Liver (tissue), 9 donors: ENCODE measurements around the gene NHLRC2. TPM values are rescaled to one million over a fixed set of nuclear protein-coding genes. Genes with fewer than 3 reads are reported as not detected.

Experiments used
- DNase-seq: peaks from one replicate; pipeline ENCODE4 v3.0.0-alpha.2; 2017; ENCODE audit warnings: low spot score
- H3K27ac ChIP-seq, 2 donors: one replicate each; pipeline ENCODE4 v1.7.0; 2013; ENCODE audit warnings: inconsistent platforms in 2 of 2, low read length in 2 of 2, control low read depth in 1 of 2, low read depth in 1 of 2, mild to moderate bottlenecking in 1 of 2
- H3K27me3 ChIP-seq, 4 donors: one replicate each; pipeline versions ENCODE4 v1.6.1 to v1.7.0; 2013; ENCODE audit warnings: low read length in 3 of 4, inconsistent platforms in 1 of 4, mild to moderate bottlenecking in 1 of 4, moderate library complexity in 1 of 4; ENCODE audit not compliant: control insufficient read depth in 4 of 4, insufficient read depth in 4 of 4
- H3K36me3 ChIP-seq, 4 donors: one replicate each; pipeline versions ENCODE4 v1.6.1 to v1.7.0; 2013; ENCODE audit warnings: low read length in 3 of 4, mild to moderate bottlenecking in 3 of 4, low read depth in 1 of 4, moderate library complexity in 1 of 4; ENCODE audit not compliant: control insufficient read depth in 4 of 4, insufficient read depth in 3 of 4
- H3K4me1 ChIP-seq, 4 donors: one replicate each; pipeline versions ENCODE4 v1.6.1 to v1.7.0; 2013; ENCODE audit warnings: low read length in 3 of 4, mild to moderate bottlenecking in 3 of 4, moderate library complexity in 1 of 4; ENCODE audit not compliant: control insufficient read depth in 4 of 4, insufficient read depth in 4 of 4
- H3K4me3 ChIP-seq, 3 donors: one replicate each; pipeline versions ENCODE4 v1.6.1 to v1.7.0; 2013; ENCODE audit warnings: low read length in 3 of 3, control low read depth in 1 of 3, low read depth in 1 of 3, mild to moderate bottlenecking in 1 of 3
- H3K9ac ChIP-seq, 2 donors: one replicate each; pipeline ENCODE4 v1.7.0; 2013; ENCODE audit warnings: low read length in 2 of 2, mild to moderate bottlenecking in 2 of 2, moderate library complexity in 2 of 2, control low read depth in 1 of 2, low read depth in 1 of 2
- H3K9me3 ChIP-seq, 4 donors: one replicate each; pipeline versions ENCODE4 v1.6.1 to v1.7.0; 2013; ENCODE audit warnings: low read length in 3 of 4; ENCODE audit not compliant: control insufficient read depth in 4 of 4
- ATF3 ChIP-seq: IDR thresholded peaks from 2 replicates; pipeline ENCODE4 v1.6.1; 2016; ENCODE audit warnings: antibody characterized with exemption
- EGR1 ChIP-seq, 2 donors: IDR thresholded peaks; 2 replicates each; pipeline ENCODE4 v1.6.1; 2016 to 2018; ENCODE audit warnings: antibody characterized with exemption in 2 of 2, low read depth in 2 of 2
- FOXA1 ChIP-seq: IDR thresholded peaks from 2 replicates; pipeline ENCODE4 v1.6.1; 2016; ENCODE audit warnings: antibody characterized with exemption
- FOXA2 ChIP-seq: IDR thresholded peaks from 2 replicates; pipeline ENCODE4 v1.6.1; 2016; ENCODE audit warnings: antibody characterized with exemption
- GABPA ChIP-seq, 2 donors: IDR thresholded peaks in 1 of 2; conservative IDR thresholded peaks in 1 of 2; 2 replicates each; pipeline ENCODE4 v1.6.1; 2016; ENCODE audit warnings: antibody characterized with exemption in 2 of 2, mild to moderate bottlenecking in 1 of 2, moderate library complexity in 1 of 2
- HNF4A ChIP-seq, 2 donors: conservative IDR thresholded peaks; 2 replicates each; pipeline ENCODE4 v1.6.1; 2016; ENCODE audit warnings: antibody characterized with exemption in 2 of 2, mild to moderate bottlenecking in 2 of 2
- HNF4G ChIP-seq: IDR thresholded peaks from 2 replicates; pipeline ENCODE4 v1.6.1; 2016; ENCODE audit warnings: antibody characterized with exemption
- JUND ChIP-seq, 2 donors: IDR thresholded peaks; 2 replicates each; pipeline ENCODE4 v1.6.1; 2016; ENCODE audit warnings: antibody characterized with exemption in 2 of 2
- MAX ChIP-seq: IDR thresholded peaks from 2 replicates; pipeline ENCODE4 v1.6.1; 2016; ENCODE audit warnings: antibody characterized with exemption
- NR2F2 ChIP-seq: IDR thresholded peaks from 2 replicates; pipeline ENCODE4 v1.6.1; 2016; ENCODE audit warnings: antibody characterized with exemption
- RAD21 ChIP-seq, 2 donors: IDR thresholded peaks; 2 replicates each; pipeline ENCODE4 v1.6.1; 2016; ENCODE audit warnings: antibody characterized with exemption in 2 of 2, mild to moderate bottlenecking in 2 of 2
- RXRA ChIP-seq, 2 donors: IDR thresholded peaks; 2 replicates each; pipeline ENCODE4 v1.6.1; 2017 to 2018; ENCODE audit warnings: antibody characterized with exemption in 2 of 2, mild to moderate bottlenecking in 1 of 2
- SP1 ChIP-seq: IDR thresholded peaks from 2 replicates; pipeline ENCODE4 v1.6.1; 2018; ENCODE audit warnings: antibody characterized with exemption, mild to moderate bottlenecking
- TAF1 ChIP-seq: conservative IDR thresholded peaks from 2 replicates; pipeline ENCODE4 v1.6.1; 2016; ENCODE audit warnings: antibody characterized with exemption, mild to moderate bottlenecking
- YY1 ChIP-seq: IDR thresholded peaks from 2 replicates; pipeline ENCODE4 v1.6.1; 2016; ENCODE audit warnings: antibody characterized with exemption, mild to moderate bottlenecking
- ZBTB33 ChIP-seq: IDR thresholded peaks from 2 replicates; pipeline ENCODE4 v1.6.1; 2016; ENCODE audit warnings: antibody characterized with exemption
- WGBS: extraction: QIAGEN DNeasy Blood & Tissue Kit; methylation state at CpG from one replicate; pipeline ENCODE4 v1.1.7; 2013; 5-methylcytosine and 5-hydroxymethylcytosine counted together
- polyA plus RNA-seq, 2 donors: library from polyadenylated mRNA; stranded (reverse) in 1 of 2; unstranded in 1 of 2; fragments of 200-250 nt in 1 of 2; fragments of >200 nt in 1 of 2; fragmentation: Nextera tagmentation in 1 of 2; extraction: Ambion mirVana in 1 of 2; gene quantifications; one replicate each; pipeline versions ENCODE4 v1.2.1 to v1.2.3, GENCODE V29; 2013 to 2015
- total RNA-seq, 2 donors: library from RNA; depleted of rRNA; stranded (reverse); fragments of >200 nt; gene quantifications; one replicate each; pipeline ENCODE4 v1.2.3, GENCODE V29; 2014
- TF ChIP-seq, protein P1 (sequence below): IDR thresholded peaks from 2 replicates; pipeline ENCODE4 v1.6.1; 2016; ENCODE audit warnings: antibody characterized with exemption, mild to moderate bottlenecking
- TF ChIP-seq, protein P2 (sequence below): fragments of 150-350 bp; IDR thresholded peaks from 2 replicates; pipeline ENCODE4 v1.5.1; 2017; ENCODE audit warnings: improper control_type of control experiment, low read depth, low read length; ENCODE audit not compliant: missing input control
- donor health status: healthy.
- donor health status: healthy.
- donor health status: healthy.
- donor health status: healthy.
- donor health status: healthy.

The NHLRC2 gene
- total and polyA plus RNA-seq, 4 donors, result 2.3 to 14.2 (median 7.4) TPM

GRCh38 chr10:113907166-113907565, 52.7 kb downstream of the NHLRC2 start:
- H3K4me3 ChIP-seq, result no peak overlapping the region
- no peaks in the 10 kb centered on the region for H3K27me3 ChIP-seq
- no peak for DNase-seq
- no peak for TF ChIP-seq RXRA (IDR thresholded peaks at IDR 0.05)
- TF ChIP-seq GABPA (IDR thresholded peaks at IDR 0.05 in 1 of 2, conservative IDR thresholded peaks at IDR 0.05 in 1 of 2), result no peak
- no peak for TF ChIP-seq NR2F2
- no peak for TF ChIP-seq FOXA2
- TF ChIP-seq SP1, result no peak
- no peak for TF ChIP-seq HNF4G
- TF ChIP-seq ATF3, result no peak
- TF ChIP-seq, protein P1, sequence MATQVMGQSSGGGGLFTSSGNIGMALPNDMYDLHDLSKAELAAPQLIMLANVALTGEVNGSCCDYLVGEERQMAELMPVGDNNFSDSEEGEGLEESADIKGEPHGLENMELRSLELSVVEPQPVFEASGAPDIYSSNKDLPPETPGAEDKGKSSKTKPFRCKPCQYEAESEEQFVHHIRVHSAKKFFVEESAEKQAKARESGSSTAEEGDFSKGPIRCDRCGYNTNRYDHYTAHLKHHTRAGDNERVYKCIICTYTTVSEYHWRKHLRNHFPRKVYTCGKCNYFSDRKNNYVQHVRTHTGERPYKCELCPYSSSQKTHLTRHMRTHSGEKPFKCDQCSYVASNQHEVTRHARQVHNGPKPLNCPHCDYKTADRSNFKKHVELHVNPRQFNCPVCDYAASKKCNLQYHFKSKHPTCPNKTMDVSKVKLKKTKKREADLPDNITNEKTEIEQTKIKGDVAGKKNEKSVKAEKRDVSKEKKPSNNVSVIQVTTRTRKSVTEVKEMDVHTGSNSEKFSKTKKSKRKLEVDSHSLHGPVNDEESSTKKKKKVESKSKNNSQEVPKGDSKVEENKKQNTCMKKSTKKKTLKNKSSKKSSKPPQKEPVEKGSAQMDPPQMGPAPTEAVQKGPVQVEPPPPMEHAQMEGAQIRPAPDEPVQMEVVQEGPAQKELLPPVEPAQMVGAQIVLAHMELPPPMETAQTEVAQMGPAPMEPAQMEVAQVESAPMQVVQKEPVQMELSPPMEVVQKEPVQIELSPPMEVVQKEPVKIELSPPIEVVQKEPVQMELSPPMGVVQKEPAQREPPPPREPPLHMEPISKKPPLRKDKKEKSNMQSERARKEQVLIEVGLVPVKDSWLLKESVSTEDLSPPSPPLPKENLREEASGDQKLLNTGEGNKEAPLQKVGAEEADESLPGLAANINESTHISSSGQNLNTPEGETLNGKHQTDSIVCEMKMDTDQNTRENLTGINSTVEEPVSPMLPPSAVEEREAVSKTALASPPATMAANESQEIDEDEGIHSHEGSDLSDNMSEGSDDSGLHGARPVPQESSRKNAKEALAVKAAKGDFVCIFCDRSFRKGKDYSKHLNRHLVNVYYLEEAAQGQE, result no peak
- TF ChIP-seq EGR1 (IDR thresholded peaks at IDR 0.05; ENCODE audit: low read depth in 2 of 2), result no peak
- TF ChIP-seq HNF4A (conservative IDR thresholded peaks at IDR 0.05), result no peak
- no peak for TF ChIP-seq YY1
- TF ChIP-seq TAF1, result no peak
- TF ChIP-seq ZBTB33, result no peak
- no peak for TF ChIP-seq JUND (IDR thresholded peaks at IDR 0.05)
- TF ChIP-seq MAX, result no peak
- TF ChIP-seq RAD21 (IDR thresholded peaks at IDR 0.05), result no peak
- TF ChIP-seq FOXA1, result no peak
- TF ChIP-seq, protein P2, sequence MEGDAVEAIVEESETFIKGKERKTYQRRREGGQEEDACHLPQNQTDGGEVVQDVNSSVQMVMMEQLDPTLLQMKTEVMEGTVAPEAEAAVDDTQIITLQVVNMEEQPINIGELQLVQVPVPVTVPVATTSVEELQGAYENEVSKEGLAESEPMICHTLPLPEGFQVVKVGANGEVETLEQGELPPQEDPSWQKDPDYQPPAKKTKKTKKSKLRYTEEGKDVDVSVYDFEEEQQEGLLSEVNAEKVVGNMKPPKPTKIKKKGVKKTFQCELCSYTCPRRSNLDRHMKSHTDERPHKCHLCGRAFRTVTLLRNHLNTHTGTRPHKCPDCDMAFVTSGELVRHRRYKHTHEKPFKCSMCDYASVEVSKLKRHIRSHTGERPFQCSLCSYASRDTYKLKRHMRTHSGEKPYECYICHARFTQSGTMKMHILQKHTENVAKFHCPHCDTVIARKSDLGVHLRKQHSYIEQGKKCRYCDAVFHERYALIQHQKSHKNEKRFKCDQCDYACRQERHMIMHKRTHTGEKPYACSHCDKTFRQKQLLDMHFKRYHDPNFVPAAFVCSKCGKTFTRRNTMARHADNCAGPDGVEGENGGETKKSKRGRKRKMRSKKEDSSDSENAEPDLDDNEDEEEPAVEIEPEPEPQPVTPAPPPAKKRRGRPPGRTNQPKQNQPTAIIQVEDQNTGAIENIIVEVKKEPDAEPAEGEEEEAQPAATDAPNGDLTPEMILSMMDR, result no peak
- no peak overlapping the region for H3K9ac ChIP-seq
- H3K4me1 ChIP-seq, result peaks cover 0 to 4% (median 0%) of the 10 kb centered on the region in 4 donors
- H3K9me3 ChIP-seq, result no peaks in the 10 kb centered on the region
- peaks cover 4 to 44% (median 29%) of the 10 kb centered on the region in 4 donors for H3K36me3 ChIP-seq
- no peak overlapping the region for H3K27ac ChIP-seq
- 91% methylated on average over 3 of the region's 3 CpGs for WGBS
